ENCODE measurements around the gene TMEM40. TPM values are rescaled to one million over a fixed set of nuclear protein-coding genes. Genes with fewer than 3 reads are reported as not detected.
"Not testable (repeated sequence)": the region's sequence is repeated elsewhere in the genome, so short reads cannot be mapped to it uniquely, and the experiment has no call there.

Gene TMEM40
- total RNA-seq, 2 experiments from 2014 or later = not detected

DNA sequence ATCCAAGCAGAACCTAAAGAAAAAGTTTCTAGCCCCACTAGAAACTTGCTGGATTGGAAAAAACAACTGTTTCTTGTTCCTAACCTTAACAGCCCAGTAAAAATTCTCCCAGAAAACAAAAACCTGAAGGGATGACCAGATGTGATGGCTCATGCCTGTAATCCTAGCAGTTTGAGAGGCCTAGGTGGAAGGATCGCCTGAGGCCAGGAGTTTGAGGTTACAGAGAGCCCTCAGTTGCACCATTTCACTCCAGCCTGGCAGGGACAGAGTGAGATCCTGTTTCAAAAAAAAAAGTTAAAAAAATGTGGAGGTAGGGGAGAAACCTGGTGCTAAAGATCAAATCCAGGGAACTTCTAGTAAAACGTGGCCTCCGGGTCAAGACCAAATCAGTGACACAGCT is 56.6 kb downstream of the TMEM40 start:
- H3K27me3 Mint-ChIP-seq (ENCODE audit: low read depth) = no peaks in the 10 kb centered on the region
- CTCF ChIA-PET = no interaction called here
- intact Hi-C loops (cut with micrococcal nuclease) = no loop called here
- no peaks in the 10 kb centered on the region for H3K4me1 Mint-ChIP-seq (ENCODE audit: low read depth)
- no peak for DNase-seq
- no peak overlapping the region for H3K27ac Mint-ChIP-seq
- no peaks in the 10 kb centered on the region for H3K36me3 Mint-ChIP-seq (ENCODE audit: low read depth)
- H3K4me3 Mint-ChIP-seq = no peak overlapping the region
- H3K9me3 Mint-ChIP-seq = no peaks in the 10 kb centered on the region

DNA sequence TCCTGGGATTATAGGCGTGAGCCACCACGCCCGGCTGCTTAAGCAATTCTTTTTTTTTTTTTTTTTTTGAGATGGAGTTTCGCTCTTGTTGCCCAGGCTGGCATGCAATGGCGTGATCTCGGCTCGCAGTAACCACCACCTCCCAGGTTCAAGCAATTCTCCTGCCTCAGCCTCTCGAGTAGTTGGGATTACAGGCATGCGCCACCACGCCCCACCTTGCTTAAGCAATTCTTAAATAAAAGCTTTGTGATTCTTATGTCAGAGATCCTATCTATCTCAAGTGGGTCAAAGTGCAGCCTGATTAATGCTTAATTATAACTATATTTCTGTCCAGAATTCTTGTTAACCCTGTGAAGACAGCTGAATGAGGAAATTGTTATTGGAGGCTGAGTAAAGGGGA is 57.5 kb downstream of the TMEM40 start:
- DNase-seq; CTCF ChIA-PET; H3K9me3 Mint-ChIP-seq; H3K36me3 Mint-ChIP-seq (ENCODE audit: low read depth); H3K4me3 Mint-ChIP-seq; H3K27ac Mint-ChIP-seq; intact Hi-C loops (cut with micrococcal nuclease); H3K4me1 Mint-ChIP-seq (ENCODE audit: low read depth); H3K27me3 Mint-ChIP-seq (ENCODE audit: low read depth): not testable (repeated sequence)

GRCh38 chr3:12700800-12701199 is 58.3 kb downstream of the TMEM40 start:
- Mint-ChIP-seq H3K36me3 (ENCODE audit: low read depth) (no peaks in the 10 kb centered on the region), H3K9me3 (no peaks in the 10 kb centered on the region), H3K27me3 (ENCODE audit: low read depth) (no peaks in the 10 kb centered on the region), H3K4me3 (no peak overlapping the region), H3K4me1 (ENCODE audit: low read depth) (no peaks in the 10 kb centered on the region), H3K27ac (no peak overlapping the region)
- intact Hi-C loops (cut with micrococcal nuclease) = no loop called here
- no peak for DNase-seq
- CTCF ChIA-PET = no interaction called here

GRCh38 chr3:12695916-12696315 is 63.1 kb downstream of the TMEM40 start:
- intact Hi-C loops (cut with micrococcal nuclease) = no loop called here
- Mint-ChIP-seq H3K27ac (no peak overlapping the region), H3K27me3 (ENCODE audit: low read depth) (no peaks in the 10 kb centered on the region), H3K9me3 (no peaks in the 10 kb centered on the region), H3K4me3 (no peak overlapping the region), H3K4me1 (ENCODE audit: low read depth) (no peaks in the 10 kb centered on the region), H3K36me3 (ENCODE audit: low read depth) (no peaks in the 10 kb centered on the region)
- no peak for DNase-seq
- CTCF ChIA-PET = interaction anchor here (1.1 to 1.2 kb wide), 2 partner anchors 13 to 133 kb away, joined by 3 to 4 read pairs; no protein-coding TSS in a partner anchor

- no peaks in the 10 kb centered on the region for H3K27me3 Mint-ChIP-seq (ENCODE audit: low read depth)
- H3K4me3 Mint-ChIP-seq = no peak overlapping the region
- CTCF ChIA-PET = no interaction called here
- H3K4me1 Mint-ChIP-seq (ENCODE audit: low read depth) = no peaks in the 10 kb centered on the region
- H3K9me3 Mint-ChIP-seq = no peaks in the 10 kb centered on the region
- intact Hi-C loops (cut with micrococcal nuclease) = no loop called here
- no peaks in the 10 kb centered on the region for H3K36me3 Mint-ChIP-seq (ENCODE audit: low read depth)
- no peak for DNase-seq
- no peak overlapping the region for H3K27ac Mint-ChIP-seq
Observed at GRCh38 chr3:12695112-12695511, 63.9 kb downstream of the TMEM40 start.

GRCh38 chr3:12692444-12692843 is 66.6 kb downstream of the TMEM40 start:
- no peak for DNase-seq
- no peaks in the 10 kb centered on the region for H3K4me1 Mint-ChIP-seq (ENCODE audit: low read depth)
- H3K27me3 Mint-ChIP-seq (ENCODE audit: low read depth) = no peaks in the 10 kb centered on the region
- no peak overlapping the region for H3K4me3 Mint-ChIP-seq
- intact Hi-C loops (cut with micrococcal nuclease) = no loop called here
- H3K9me3 Mint-ChIP-seq = no peaks in the 10 kb centered on the region
- no peak overlapping the region for H3K27ac Mint-ChIP-seq
- CTCF ChIA-PET = no interaction called here
- no peaks in the 10 kb centered on the region for H3K36me3 Mint-ChIP-seq (ENCODE audit: low read depth)

DNA sequence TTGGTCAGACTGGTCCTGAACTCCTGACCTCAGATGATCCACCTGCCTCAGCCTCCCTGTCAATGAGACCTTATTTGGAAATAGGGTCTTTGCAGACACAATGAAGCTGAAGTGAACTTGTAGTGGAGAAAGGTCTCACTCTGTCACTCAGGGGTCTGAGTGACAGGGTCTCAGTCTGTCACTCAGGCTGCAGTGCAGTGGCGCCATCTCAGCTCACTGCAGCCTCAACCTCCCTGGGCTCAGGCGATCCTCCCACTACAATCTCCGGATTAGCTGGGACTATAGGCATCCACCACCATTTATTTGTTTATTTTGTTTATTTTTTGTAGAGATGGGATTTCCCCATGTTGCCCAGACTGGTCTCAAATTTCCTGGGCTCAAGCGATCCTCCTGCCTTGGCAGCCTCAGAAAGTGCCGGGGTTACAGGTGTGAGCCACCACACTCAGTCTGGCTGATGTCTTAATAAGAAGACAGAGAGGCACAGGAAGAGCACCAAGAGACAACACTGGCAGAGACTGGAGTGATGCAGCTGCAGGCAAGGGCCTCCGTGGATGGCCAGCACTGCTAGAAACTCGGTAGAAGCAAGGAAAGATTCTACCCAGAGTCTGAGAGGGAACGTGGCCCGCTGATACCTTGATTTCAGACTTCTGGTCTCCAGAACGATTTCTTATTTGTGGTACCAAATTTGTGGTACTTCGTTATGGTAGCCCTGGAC is 68.9 kb downstream of the TMEM40 start:
- Mint-ChIP-seq H3K36me3 (ENCODE audit: low read depth) (no peaks in the 10 kb centered on the region), H3K27me3 (ENCODE audit: low read depth) (no peaks in the 10 kb centered on the region), H3K4me3 (no peak overlapping the region), H3K9me3 (no peaks in the 10 kb centered on the region), H3K27ac (no peak overlapping the region), H3K4me1 (ENCODE audit: low read depth) (no peaks in the 10 kb centered on the region)
- CTCF ChIA-PET = no interaction called here
- intact Hi-C loops (cut with micrococcal nuclease) = no loop called here
- DNase-seq = no peak

- H3K27ac Mint-ChIP-seq = no peak overlapping the region
- H3K36me3 Mint-ChIP-seq (ENCODE audit: low read depth) = no peaks in the 10 kb centered on the region
- DNase-seq = no peak
- CTCF ChIA-PET = no interaction called here
- H3K27me3 Mint-ChIP-seq (ENCODE audit: low read depth) = no peaks in the 10 kb centered on the region
- intact Hi-C loops (cut with micrococcal nuclease) = no loop called here
- no peaks in the 10 kb centered on the region for H3K4me1 Mint-ChIP-seq (ENCODE audit: low read depth)
- no peak overlapping the region for H3K4me3 Mint-ChIP-seq
- no peaks in the 10 kb centered on the region for H3K9me3 Mint-ChIP-seq
Observed at GRCh38 chr3:12687948-12688347, 71.1 kb downstream of the TMEM40 start.

DNA sequence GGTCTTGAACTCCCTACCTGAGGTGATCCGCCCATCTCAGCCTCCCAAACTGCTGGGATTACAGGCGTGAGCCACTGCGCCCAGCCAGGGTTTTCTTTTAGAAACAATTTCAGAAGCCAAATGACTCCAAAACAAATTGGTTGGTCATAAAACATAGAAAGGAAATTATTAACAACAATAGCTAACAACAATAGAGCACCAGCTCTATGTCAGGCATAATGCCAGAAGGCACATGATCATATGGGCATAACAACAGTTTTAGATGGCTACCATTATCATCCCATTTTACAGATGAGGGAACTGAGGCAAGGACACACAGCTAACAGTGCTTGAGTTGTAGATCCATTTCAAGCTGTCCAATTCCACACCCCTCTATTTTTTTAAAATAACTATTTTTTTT is 73.0 kb downstream of the TMEM40 start:
- no peak for DNase-seq
- CTCF ChIA-PET = no interaction called here
- Mint-ChIP-seq H3K4me1 (ENCODE audit: low read depth) (peaks cover 9% of the 10 kb centered on the region), H3K27ac (no peak overlapping the region), H3K4me3 (no peak overlapping the region), H3K9me3 (no peaks in the 10 kb centered on the region), H3K27me3 (ENCODE audit: low read depth) (no peaks in the 10 kb centered on the region), H3K36me3 (ENCODE audit: low read depth) (no peaks in the 10 kb centered on the region)
- intact Hi-C loops (cut with micrococcal nuclease) = no loop called here

Other genes with a start within 250 kb of the TMEM40 start
- gene MKRN2OS, start 213.8 kb downstream of the TMEM40 start, total RNA-seq = not detected
- gene MKRN2, start 202.2 kb downstream of the TMEM40 start, total RNA-seq = 10 to 100 TPM; 32.9 to 34.5 TPM
- gene RAF1, start 95.1 kb downstream of the TMEM40 start, total RNA-seq = 10 to 100 TPM; 62.5 to 68.5 TPM
- gene CAND2, start 37.4 kb upstream of the TMEM40 start, total RNA-seq = 1 to 10 TPM; 2.5 to 2.7 TPM
- gene RPL32, start 82.3 kb upstream of the TMEM40 start, total RNA-seq = 1,000 to 10,000 TPM; 3,385 to 3,704 TPM